Endothelial cell of hepatic sinusoid (primary cell): Measurements from ENCODE around the gene IRX4.

Experiments
- in situ Hi-C: cut with HindIII; loops from 2 replicates; pipeline ENCODE4 v1.10.0; 2017; ENCODE audit warnings: low sequenced_read_pairs

Gene IRX4

GRCh38 chr5:1882337-1883119 lies at the start of gene IRX4:
Gene IRX4, minus strand, starts transcription at chr5:1882925. Its CDS starts 278 bp downstream, at chr5:1882647.
- in situ Hi-C loops, result no loop called here

- in situ Hi-C loops, result no loop called here
Observed at GRCh38 chr5:1931604-1932231, 49.0 kb upstream of the IRX4 start.

GRCh38 chr5:1930880-1931603 lies 48.3 kb upstream of the IRX4 start:
- in situ Hi-C loops, result no loop called here

GRCh38 chr5:1930501-1930879 lies 47.8 kb upstream of the IRX4 start:
- in situ Hi-C loops, result no loop called here

GRCh38 chr5:1929108-1929991 lies 46.6 kb upstream of the IRX4 start:
- in situ Hi-C loops, result no loop called here

GRCh38 chr5:1926471-1927341 lies 44.0 kb upstream of the IRX4 start:
- in situ Hi-C loops, result no loop called here

GRCh38 chr5:1926071-1926440 lies 43.3 kb upstream of the IRX4 start:
- in situ Hi-C loops, result no loop called here

- in situ Hi-C loops, result no loop called here
Observed at GRCh38 chr5:1925111-1926070, 42.7 kb upstream of the IRX4 start.

- in situ Hi-C loops, result no loop called here
Observed at GRCh38 chr5:1923766-1924165, 41.0 kb upstream of the IRX4 start.

- in situ Hi-C loops, result no loop called here
Observed at GRCh38 chr5:1923341-1923740, 40.6 kb upstream of the IRX4 start.

- in situ Hi-C loops, result no loop called here
Observed at GRCh38 chr5:1921711-1922110, 39.0 kb upstream of the IRX4 start.

GRCh38 chr5:1919750-1920149 lies 37.0 kb upstream of the IRX4 start:
- in situ Hi-C loops, result no loop called here

GRCh38 chr5:1919209-1919566 lies 36.5 kb upstream of the IRX4 start:
- in situ Hi-C loops, result no loop called here

- in situ Hi-C loops, result no loop called here
Observed at GRCh38 chr5:1918488-1919208, 35.9 kb upstream of the IRX4 start.

GRCh38 chr5:1917830-1918487 lies 35.2 kb upstream of the IRX4 start:
- in situ Hi-C loops, result no loop called here

- in situ Hi-C loops, result no loop called here
Observed at GRCh38 chr5:1916041-1917001, 33.6 kb upstream of the IRX4 start.

- in situ Hi-C loops, result no loop called here
Observed at GRCh38 chr5:1915316-1915715, 32.6 kb upstream of the IRX4 start.
